Measurements from ENCODE around the gene CRTC3. TPM values are rescaled to one million over a fixed set of nuclear protein-coding genes. Genes with fewer than 3 reads are reported as not detected.
A peak's percentile ranks its signal among the peaks of the same experiment; 100 is the strongest.

CRTC3 gene
- total RNA-seq, 2 donors from 2014 or later: 76.0 to 84.4 TPM

- H3K27me3 Mint-ChIP-seq: no peaks in the 10 kb centered on the region
- peaks cover 47% of the 10 kb centered on the region for H3K4me1 Mint-ChIP-seq
- peaks cover 7% of the 10 kb centered on the region for H3K36me3 Mint-ChIP-seq (ENCODE audit: low read depth)
- no peaks in the 10 kb centered on the region for H3K9me3 ChIP-seq (ENCODE audit: control insufficient read depth, low read length, poor library complexity, severe bottlenecking)
- ATAC-seq (no peak), DNase-seq (no peak)
- H3K27ac Mint-ChIP-seq: peak overlapping the region; percentile 95
- H3K4me3 Mint-ChIP-seq: no peak overlapping the region
Measured at GRCh38 chr15:90559119-90559518, 29.4 kb downstream of the CRTC3 start.

- H3K27ac Mint-ChIP-seq: peak overlapping the region; percentile 95
- H3K36me3 Mint-ChIP-seq (ENCODE audit: low read depth): peaks cover 5% of the 10 kb centered on the region
Measured at GRCh38 chr15:90560229-90560776, 30.6 kb downstream of the CRTC3 start.

GRCh38 chr15:90561344-90562244 is 31.9 kb downstream of the CRTC3 start:
- Mint-ChIP-seq H3K36me3 (ENCODE audit: low read depth) (peaks cover 5% of the 10 kb centered on the region), H3K4me1 (peaks cover 54% of the 10 kb centered on the region), H3K4me3 (peak overlapping the region; percentile 70), H3K27ac (peak overlapping the region; percentile 95), H3K27me3 (no peaks in the 10 kb centered on the region)
- H3K9me3 ChIP-seq (ENCODE audit: control insufficient read depth, low read length, poor library complexity, severe bottlenecking): no peaks in the 10 kb centered on the region
- DNase-seq: peak in 1 of 3 donors; percentile 15
- peak; percentile 79 for ATAC-seq

More at GRCh38 chr15:90560229-90560776, 30.6 kb downstream of the CRTC3 start:
- ATAC-seq (no peak), DNase-seq (no peak)
- H3K4me1 Mint-ChIP-seq: peaks cover 53% of the 10 kb centered on the region
- no peaks in the 10 kb centered on the region for H3K9me3 ChIP-seq (ENCODE audit: control insufficient read depth, low read length, poor library complexity, severe bottlenecking)
- H3K27me3 Mint-ChIP-seq: no peaks in the 10 kb centered on the region
- no peak overlapping the region for H3K4me3 Mint-ChIP-seq

- H3K27me3 Mint-ChIP-seq: no peaks in the 10 kb centered on the region
- no peaks in the 10 kb centered on the region for H3K9me3 ChIP-seq (ENCODE audit: control insufficient read depth, low read length, poor library complexity, severe bottlenecking)
- peaks cover 5% of the 10 kb centered on the region for H3K36me3 Mint-ChIP-seq (ENCODE audit: low read depth)
- H3K4me3 Mint-ChIP-seq: peak overlapping the region; percentile 70
- peaks cover 49% of the 10 kb centered on the region for H3K4me1 Mint-ChIP-seq
- DNase-seq (no peak), ATAC-seq (no peak)
- peak overlapping the region; percentile 95 for H3K27ac Mint-ChIP-seq
Measured at GRCh38 chr15:90562669-90563068, 32.9 kb downstream of the CRTC3 start.

GRCh38 chr15:90563463-90563862 is 33.7 kb downstream of the CRTC3 start:
- no peaks in the 10 kb centered on the region for H3K9me3 ChIP-seq (ENCODE audit: control insufficient read depth, low read length, poor library complexity, severe bottlenecking)
- Mint-ChIP-seq H3K4me1 (peaks cover 47% of the 10 kb centered on the region), H3K27ac (peak overlapping the region; percentile 95), H3K36me3 (ENCODE audit: low read depth) (peaks cover 3% of the 10 kb centered on the region), H3K27me3 (no peaks in the 10 kb centered on the region), H3K4me3 (peak overlapping the region; percentile 74)
- ATAC-seq (no peak), DNase-seq (no peak)

GRCh38 chr15:90564051-90564450 is 34.3 kb downstream of the CRTC3 start:
- H3K9me3 ChIP-seq (ENCODE audit: control insufficient read depth, low read length, poor library complexity, severe bottlenecking): no peaks in the 10 kb centered on the region
- H3K4me1 Mint-ChIP-seq: peaks cover 49% of the 10 kb centered on the region
- peak overlapping the region; percentile 95 for H3K27ac Mint-ChIP-seq
- H3K36me3 Mint-ChIP-seq (ENCODE audit: low read depth): peaks cover 2% of the 10 kb centered on the region
- H3K4me3 Mint-ChIP-seq: peak overlapping the region; percentile 74
- ATAC-seq: peak; percentile 55
- DNase-seq: no peak
- H3K27me3 Mint-ChIP-seq: no peaks in the 10 kb centered on the region

- ATAC-seq (no peak), DNase-seq (no peak)
- H3K4me3 Mint-ChIP-seq: peak overlapping the region; percentile 67
- no peaks in the 10 kb centered on the region for H3K9me3 ChIP-seq (ENCODE audit: control insufficient read depth, low read length, poor library complexity, severe bottlenecking)
- H3K36me3 Mint-ChIP-seq (ENCODE audit: low read depth): peaks cover 2% of the 10 kb centered on the region
- H3K4me1 Mint-ChIP-seq: peaks cover 54% of the 10 kb centered on the region
- peak overlapping the region; percentile 95 for H3K27ac Mint-ChIP-seq
- no peaks in the 10 kb centered on the region for H3K27me3 Mint-ChIP-seq
Measured at GRCh38 chr15:90564590-90564989, 34.9 kb downstream of the CRTC3 start.

GRCh38 chr15:90565866-90566265 is 36.1 kb downstream of the CRTC3 start:
- H3K27me3 Mint-ChIP-seq: no peaks in the 10 kb centered on the region
- H3K4me1 Mint-ChIP-seq: peaks cover 57% of the 10 kb centered on the region
- no peak for ATAC-seq
- no peak for DNase-seq
- H3K4me3 Mint-ChIP-seq: no peak overlapping the region
- H3K27ac Mint-ChIP-seq: peak overlapping the region; percentile 6
- no peaks in the 10 kb centered on the region for H3K9me3 ChIP-seq (ENCODE audit: control insufficient read depth, low read length, poor library complexity, severe bottlenecking)
- peaks cover 2% of the 10 kb centered on the region for H3K36me3 Mint-ChIP-seq (ENCODE audit: low read depth)

- H3K4me1 Mint-ChIP-seq: peaks cover 49% of the 10 kb centered on the region
- no peak for DNase-seq
- no peaks in the 10 kb centered on the region for H3K9me3 ChIP-seq (ENCODE audit: control insufficient read depth, low read length, poor library complexity, severe bottlenecking)
- H3K27ac Mint-ChIP-seq: peak overlapping the region; percentile 87
- no peaks in the 10 kb centered on the region for H3K27me3 Mint-ChIP-seq
- peak overlapping the region; percentile 7 for H3K4me3 Mint-ChIP-seq
- H3K36me3 Mint-ChIP-seq (ENCODE audit: low read depth): peaks cover 2% of the 10 kb centered on the region
- no peak for ATAC-seq
Measured at GRCh38 chr15:90570643-90571042, 40.9 kb downstream of the CRTC3 start.

GRCh38 chr15:90571063-90571541 is 41.4 kb downstream of the CRTC3 start:
- DNase-seq: no peak
- H3K4me1 Mint-ChIP-seq: peaks cover 49% of the 10 kb centered on the region
- H3K36me3 Mint-ChIP-seq (ENCODE audit: low read depth): peaks cover 2% of the 10 kb centered on the region
- H3K9me3 ChIP-seq (ENCODE audit: control insufficient read depth, low read length, poor library complexity, severe bottlenecking): no peaks in the 10 kb centered on the region
- no peaks in the 10 kb centered on the region for H3K27me3 Mint-ChIP-seq
- peak overlapping the region; percentile 87 for H3K27ac Mint-ChIP-seq
- ATAC-seq: no peak
- H3K4me3 Mint-ChIP-seq: no peak overlapping the region

GRCh38 chr15:90572893-90573292 is 43.2 kb downstream of the CRTC3 start:
- Mint-ChIP-seq H3K4me3 (peak overlapping the region; percentile 62), H3K36me3 (ENCODE audit: low read depth) (peaks cover 8% of the 10 kb centered on the region), H3K4me1 (peaks cover 63% of the 10 kb centered on the region)

GRCh38 chr15:90576711-90577389 is 47.1 kb downstream of the CRTC3 start:
- peaks cover 7% of the 10 kb centered on the region for H3K36me3 Mint-ChIP-seq (ENCODE audit: low read depth)
- H3K4me1 Mint-ChIP-seq: peaks cover 44% of the 10 kb centered on the region
- H3K9me3 ChIP-seq (ENCODE audit: control insufficient read depth, low read length, poor library complexity, severe bottlenecking): no peaks in the 10 kb centered on the region
- H3K4me3 Mint-ChIP-seq: no peak overlapping the region
- DNase-seq (no peak), ATAC-seq (no peak)
- no peaks in the 10 kb centered on the region for H3K27me3 Mint-ChIP-seq
- peak overlapping the region; percentile 70 for H3K27ac Mint-ChIP-seq

More at GRCh38 chr15:90572893-90573292, 43.2 kb downstream of the CRTC3 start:
- no peaks in the 10 kb centered on the region for H3K27me3 Mint-ChIP-seq
- H3K9me3 ChIP-seq (ENCODE audit: control insufficient read depth, low read length, poor library complexity, severe bottlenecking): no peaks in the 10 kb centered on the region
- ATAC-seq: no peak
- no peak for DNase-seq
- peak overlapping the region; percentile 93 for H3K27ac Mint-ChIP-seq

GRCh38 chr15:90579213-90579612 is 49.5 kb downstream of the CRTC3 start:
- Mint-ChIP-seq H3K4me1 (peaks cover 49% of the 10 kb centered on the region), H3K27ac (peak overlapping the region; percentile 34), H3K4me3 (no peak overlapping the region), H3K36me3 (ENCODE audit: low read depth) (peaks cover 10% of the 10 kb centered on the region), H3K27me3 (no peaks in the 10 kb centered on the region)
- ATAC-seq (no peak), DNase-seq (no peak)
- H3K9me3 ChIP-seq (ENCODE audit: control insufficient read depth, low read length, poor library complexity, severe bottlenecking): no peaks in the 10 kb centered on the region

Data from T-helper 17 cell (primary cell).